Endothelial cell (in vitro differentiated cells): ENCODE data around the gene HLA-DQB1. TPM values are rescaled to one million over a fixed set of nuclear protein-coding genes. Genes with fewer than 3 reads are reported as not detected.

Experiments
- DNase-seq: peaks from one replicate; pipeline ENCODE4 v3.0.0; 2021; ENCODE audit warnings: low spot score
- H3K27ac Mint-ChIP-seq: one replicate; pipeline ENCODE4 v1.8.0; 2021; ENCODE audit warnings: mixed read lengths, inconsistent platforms; ENCODE audit not compliant: unreplicated experiment
- H3K27me3 Mint-ChIP-seq: one replicate; pipeline ENCODE4 v1.8.0; 2021; ENCODE audit warnings: mild to moderate bottlenecking, moderate library complexity, mixed read lengths, inconsistent platforms; ENCODE audit not compliant: unreplicated experiment
- H3K36me3 Mint-ChIP-seq: one replicate; pipeline ENCODE4 v1.8.0; 2021; ENCODE audit warnings: mild to moderate bottlenecking, low read depth, mixed read lengths, inconsistent platforms; ENCODE audit not compliant: unreplicated experiment
- H3K4me1 Mint-ChIP-seq: one replicate; pipeline ENCODE4 v1.8.0; 2021; ENCODE audit warnings: mild to moderate bottlenecking, mixed read lengths, inconsistent platforms; ENCODE audit not compliant: unreplicated experiment
- H3K4me3 Mint-ChIP-seq: one replicate; pipeline ENCODE4 v1.8.0; 2021; ENCODE audit warnings: mild to moderate bottlenecking, mixed read lengths, inconsistent platforms; ENCODE audit not compliant: unreplicated experiment
- H3K9me3 Mint-ChIP-seq: one replicate; pipeline ENCODE4 v1.8.0; 2021; ENCODE audit warnings: mixed read lengths, inconsistent platforms; ENCODE audit not compliant: unreplicated experiment
- CTCF ChIP-seq: fragments of 200-600 bp; sonication (generic); IDR thresholded peaks from one replicate; pipeline ENCODE4 v1.5.0; 2021; ENCODE audit warnings: antibody characterized with exemption; ENCODE audit not compliant: unreplicated experiment
- total RNA-seq: library from RNA; stranded (reverse); fragmentation: NEBNext Ultra II Directional; extraction: Animal tissue kit (Norgen Biotek cat#: 25700); gene quantifications from one replicate; pipeline ENCODE4 v1.2.1, GENCODE V29; 2021; ENCODE audit not compliant: unreplicated experiment

Gene HLA-DQB1
- total RNA-seq, 1 donor from 2014 or later = 22.0 TPM

DNA sequence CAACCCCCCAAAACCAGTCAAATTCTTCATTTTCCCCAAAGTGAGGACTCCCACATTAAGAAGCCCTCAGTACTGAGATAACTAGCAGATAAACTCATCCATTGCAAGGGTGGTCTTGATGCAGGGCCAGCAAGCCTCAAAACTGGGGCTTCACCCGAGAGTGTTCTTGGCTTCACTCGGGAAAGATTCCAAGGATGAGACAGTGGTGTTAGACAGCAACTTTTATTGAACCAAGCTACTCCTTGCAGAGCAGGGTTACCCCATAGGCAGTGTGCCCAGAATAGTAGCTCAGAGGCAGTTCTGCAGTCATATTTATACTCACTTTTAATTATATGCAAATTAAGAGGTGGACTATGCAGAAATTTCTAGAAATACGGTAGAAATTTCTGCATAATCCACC, 45.1 kb downstream of the HLA-DQB1 start:
- TF ChIP-seq CTCF = no peak
- no peaks in the 10 kb centered on the region for H3K36me3 Mint-ChIP-seq

DNA sequence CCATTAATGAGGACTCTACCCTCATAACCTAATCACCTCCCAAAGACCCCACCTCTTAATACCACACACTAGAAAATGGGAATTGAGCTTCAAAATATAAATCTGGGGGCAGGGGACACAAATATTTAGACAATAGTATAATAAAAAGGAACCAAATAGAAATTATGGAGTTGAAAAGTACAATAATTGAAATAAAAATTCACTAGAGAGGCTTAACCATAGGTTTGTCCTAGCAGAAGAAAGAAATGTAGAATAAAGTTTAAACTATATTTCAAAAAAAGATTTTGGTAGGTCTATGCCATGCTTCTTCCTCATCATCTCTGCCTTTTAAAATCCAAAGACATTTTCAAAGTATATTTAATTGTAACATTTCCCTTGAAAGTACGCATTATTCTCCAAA, 48.7 kb downstream of the HLA-DQB1 start:
- Mint-ChIP-seq H3K36me3 (no peaks in the 10 kb centered on the region), H3K27ac (no peak overlapping the region), H3K27me3 (no peaks in the 10 kb centered on the region), H3K9me3 (no peaks in the 10 kb centered on the region), H3K4me3 (no peak overlapping the region), H3K4me1 (peaks cover 11% of the 10 kb centered on the region)
- no peak for DNase-seq
- TF ChIP-seq CTCF = no peak

More for the DNA sequence above, 45.1 kb downstream of the HLA-DQB1 start:
- no peaks in the 10 kb centered on the region for H3K27me3 Mint-ChIP-seq
- DNase-seq = no peak
- H3K9me3 Mint-ChIP-seq = no peaks in the 10 kb centered on the region
- H3K4me1 Mint-ChIP-seq = peaks cover 6% of the 10 kb centered on the region
- H3K27ac Mint-ChIP-seq = no peak overlapping the region
- no peak overlapping the region for H3K4me3 Mint-ChIP-seq

GRCh38 chr6:32615885-32616532, 50.4 kb downstream of the HLA-DQB1 start:
- TF ChIP-seq CTCF = no peak
- Mint-ChIP-seq H3K27me3 (peaks cover 2% of the 10 kb centered on the region), H3K9me3 (no peaks in the 10 kb centered on the region)

GRCh38 chr6:32614366-32615081, 51.9 kb downstream of the HLA-DQB1 start:
- H3K27ac Mint-ChIP-seq = no peak overlapping the region
- H3K9me3 Mint-ChIP-seq = no peaks in the 10 kb centered on the region
- H3K4me1 Mint-ChIP-seq = peaks cover 11% of the 10 kb centered on the region
- H3K4me3 Mint-ChIP-seq = no peak overlapping the region
- no peaks in the 10 kb centered on the region for H3K36me3 Mint-ChIP-seq
- no peak for DNase-seq
- TF ChIP-seq CTCF = no peak
- H3K27me3 Mint-ChIP-seq = peaks cover 2% of the 10 kb centered on the region

More at GRCh38 chr6:32615885-32616532, 50.4 kb downstream of the HLA-DQB1 start:
- no peak for DNase-seq
- no peak overlapping the region for H3K27ac Mint-ChIP-seq
- H3K36me3 Mint-ChIP-seq = no peaks in the 10 kb centered on the region
- no peak overlapping the region for H3K4me3 Mint-ChIP-seq
- peaks cover 11% of the 10 kb centered on the region for H3K4me1 Mint-ChIP-seq

DNA sequence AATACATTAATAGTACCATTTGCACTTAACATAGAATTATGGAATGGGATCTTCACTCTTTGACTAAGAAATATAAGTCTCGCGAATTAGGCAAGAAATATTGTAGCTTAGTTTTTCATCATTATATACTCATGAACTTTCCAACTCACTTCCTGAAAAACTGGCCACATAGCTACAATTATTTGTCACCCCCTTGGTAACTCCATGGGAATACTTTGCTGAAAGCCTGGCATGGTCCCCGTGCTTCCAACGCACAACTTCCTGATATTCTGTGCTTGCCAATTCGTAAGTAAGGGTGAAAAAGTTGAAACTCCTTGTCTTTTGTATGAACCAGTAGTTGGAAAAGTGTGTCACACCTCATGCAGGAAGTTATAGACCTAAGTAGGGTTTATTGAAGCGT, 53.0 kb downstream of the HLA-DQB1 start:
- Mint-ChIP-seq H3K27ac (no peak overlapping the region), H3K4me3 (no peak overlapping the region), H3K4me1 (peaks cover 11% of the 10 kb centered on the region), H3K9me3 (no peaks in the 10 kb centered on the region), H3K36me3 (no peaks in the 10 kb centered on the region), H3K27me3 (peaks cover 3% of the 10 kb centered on the region)
- no peak for DNase-seq
- no peak for TF ChIP-seq CTCF
